ENCODE data around the gene LCOR.
"Not testable (repeated sequence)": the region's sequence is repeated elsewhere in the genome, so short reads cannot be mapped to it uniquely, and the experiment has no call there.

Gene LCOR

DNA sequence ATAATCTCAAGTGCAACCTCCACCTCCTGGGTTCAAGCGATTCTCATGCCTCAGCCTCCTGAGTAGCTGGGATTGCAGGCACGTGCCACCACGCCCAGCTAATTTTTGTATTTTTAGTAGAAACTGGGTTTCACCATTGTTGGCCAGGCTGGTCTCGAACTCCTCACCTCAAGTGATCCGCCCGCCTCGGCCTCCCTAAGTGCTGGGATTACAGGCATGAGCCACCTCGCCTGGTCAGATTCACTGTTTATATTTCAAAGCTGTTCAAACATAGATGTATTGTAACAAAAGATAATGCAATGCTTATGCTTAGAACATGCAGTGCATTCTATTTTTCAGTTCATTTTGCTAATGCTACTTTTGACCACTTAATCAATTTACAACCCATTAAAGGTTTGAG is 111.1 kb downstream of the LCOR start:
- not testable (repeated sequence) for DNase-seq

- DNase-seq: no peak
Measured at GRCh38 chr10:96947036-96947435, 114.9 kb downstream of the LCOR start.

GRCh38 chr10:96949039-96949683 is 117.1 kb downstream of the LCOR start:
- no peak for DNase-seq

DNA sequence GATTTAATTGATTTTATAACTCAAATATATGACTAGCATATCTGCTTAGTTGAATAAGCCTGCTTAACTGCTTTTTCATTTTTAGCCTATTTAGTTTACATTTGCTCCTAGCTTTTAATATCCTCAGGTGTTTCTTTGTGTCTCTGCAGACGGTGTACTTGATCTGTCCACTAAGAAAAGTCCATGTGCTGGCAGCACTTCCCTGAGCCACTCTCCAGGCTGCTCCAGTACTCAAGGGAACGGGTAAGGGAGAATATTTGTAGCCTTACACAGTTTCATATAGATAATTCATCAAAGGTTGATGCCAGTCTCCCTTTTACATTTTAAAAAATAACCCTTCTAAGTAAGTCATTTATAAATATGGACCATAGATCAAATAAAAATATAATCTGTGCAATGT is 119.9 kb downstream of the LCOR start:
- no peak for DNase-seq

- DNase-seq: no peak
Measured at GRCh38 chr10:96955794-96956193, 123.7 kb downstream of the LCOR start.

DNA sequence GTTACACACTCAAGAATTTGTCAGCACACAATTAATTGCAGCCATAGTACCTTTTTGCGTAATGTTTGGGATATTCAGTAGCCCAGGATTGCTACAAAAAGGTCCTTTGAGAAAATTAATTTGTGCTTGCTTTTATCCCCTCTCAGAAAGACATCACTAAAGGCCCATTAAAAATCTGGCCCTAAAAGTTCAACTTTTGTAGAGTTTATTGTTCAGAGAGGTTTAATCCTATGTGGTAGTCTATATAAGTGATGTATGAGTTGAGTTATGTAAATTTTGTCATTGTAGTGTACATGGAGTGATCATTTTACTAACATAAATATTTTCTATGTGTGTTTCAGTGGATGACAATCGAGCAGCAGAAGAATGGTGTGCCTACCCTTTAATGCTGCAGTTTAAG is 126.0 kb downstream of the LCOR start:
- DNase-seq: no peak

GRCh38 chr10:96959733-96960132 is 127.6 kb downstream of the LCOR start:
- DNase-seq: no peak

DNA sequence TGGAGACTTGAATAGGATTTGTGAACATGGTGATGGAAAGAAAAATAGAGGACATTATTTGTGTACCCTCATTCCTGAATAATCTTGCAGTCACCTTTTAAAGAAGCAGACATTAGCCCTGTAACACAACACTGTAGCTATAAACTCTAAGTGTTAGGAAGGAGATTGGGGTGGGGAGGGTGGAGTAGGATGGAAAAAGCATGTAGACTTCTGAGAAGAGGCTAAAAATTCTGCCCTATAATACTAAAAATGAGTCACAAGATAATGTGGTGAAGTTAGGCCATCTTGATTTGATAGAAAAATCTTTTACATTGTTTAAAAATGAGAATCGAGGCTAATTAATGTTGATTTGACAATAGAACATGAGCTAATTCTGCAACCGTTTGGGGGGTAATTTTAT is 128.8 kb downstream of the LCOR start:
- peak; percentile 8 for DNase-seq

GRCh38 chr10:96964131-96964530 is 132.0 kb downstream of the LCOR start:
- no peak for DNase-seq

GRCh38 chr10:96967847-96968246 is 135.7 kb downstream of the LCOR start:
- no peak for DNase-seq

GRCh38 chr10:96968682-96969423 is 136.8 kb downstream of the LCOR start:
- no peak for DNase-seq

DNA sequence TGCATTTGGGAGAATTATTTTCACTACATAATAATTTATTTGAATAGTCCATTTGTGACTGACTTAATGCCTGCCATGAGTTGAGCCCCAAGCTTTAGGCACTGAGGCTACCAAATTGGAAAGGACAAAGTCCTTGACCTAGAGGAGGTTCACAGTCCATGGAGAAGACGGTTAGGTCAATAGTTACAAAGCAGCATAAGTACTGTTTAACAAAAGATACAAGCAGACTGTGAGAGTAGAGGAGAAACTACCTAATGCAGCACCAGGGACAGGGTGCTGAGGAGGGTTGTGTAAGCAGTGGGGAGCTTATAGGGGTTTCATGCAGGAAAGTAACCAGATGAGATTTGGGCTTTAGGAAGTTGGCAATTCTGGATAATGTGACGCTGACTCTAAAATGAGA is 139.2 kb downstream of the LCOR start:
- no peak for DNase-seq

DNA sequence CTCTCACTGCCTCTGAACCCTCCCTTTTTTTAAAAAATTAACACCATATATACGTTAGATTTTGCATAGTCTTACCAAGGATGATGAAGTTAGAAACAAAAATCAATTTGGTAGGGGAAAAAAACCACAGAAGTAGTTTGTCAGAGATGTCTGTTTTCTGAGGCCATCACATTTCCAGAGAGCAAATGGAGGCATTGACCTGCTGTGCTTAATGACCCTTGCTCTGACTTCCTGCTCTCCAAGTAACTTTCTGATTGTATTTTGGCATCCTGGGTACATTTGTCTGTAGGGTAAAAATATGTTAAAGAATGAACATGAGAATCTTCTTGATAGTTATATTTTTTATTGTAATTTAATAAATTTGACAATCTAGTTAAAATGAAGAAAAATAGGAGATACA is 140.2 kb downstream of the LCOR start:
- DNase-seq: no peak

- peak; percentile 49 for DNase-seq
Measured at GRCh38 chr10:96973809-96974747, 142.0 kb downstream of the LCOR start.

DNA sequence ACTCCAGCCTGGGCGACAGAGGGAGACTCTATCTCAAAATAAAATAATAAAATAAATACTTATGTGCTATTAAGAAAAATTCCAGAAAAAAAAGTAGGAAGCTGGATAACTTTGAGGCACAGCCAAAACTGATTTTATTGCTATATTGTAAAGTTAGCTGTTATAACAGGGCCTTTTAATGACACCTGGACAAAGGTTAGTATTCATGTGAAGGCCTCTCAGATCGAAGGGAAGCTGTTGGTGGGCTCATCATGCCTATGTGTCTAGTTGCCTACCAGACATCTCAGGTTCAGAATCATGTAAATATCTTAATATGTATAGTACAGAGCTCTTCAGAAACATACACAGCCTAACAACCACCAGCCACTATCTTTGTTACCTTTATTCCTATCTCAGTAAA is 143.0 kb downstream of the LCOR start:
- DNase-seq: no peak

DNA sequence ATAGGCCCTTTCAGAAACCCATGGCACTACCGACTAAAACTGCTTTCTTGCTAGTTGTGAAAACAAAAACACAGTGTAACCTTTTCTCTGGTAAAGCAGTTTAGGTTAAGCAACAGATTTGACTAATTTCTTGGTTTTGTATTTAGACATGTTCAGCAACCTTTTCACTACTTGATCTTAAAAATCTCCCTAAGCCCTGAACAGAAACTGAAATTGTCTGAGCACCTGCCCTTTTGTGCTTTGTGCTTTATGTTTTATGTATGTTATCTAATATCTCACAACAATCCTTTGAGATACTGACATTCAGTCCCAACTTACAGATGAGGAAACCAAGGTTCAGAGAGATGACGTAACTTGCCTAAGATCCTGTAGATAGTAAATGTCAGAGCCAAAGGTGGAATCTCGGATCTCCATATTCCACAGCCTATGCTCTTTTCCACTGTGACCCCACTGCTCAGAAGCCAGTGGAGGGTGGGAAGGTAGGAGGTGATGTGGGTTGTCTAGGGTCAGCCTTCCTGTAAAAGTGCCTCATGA is 146.6 kb downstream of the LCOR start:
- DNase-seq: no peak

DNA sequence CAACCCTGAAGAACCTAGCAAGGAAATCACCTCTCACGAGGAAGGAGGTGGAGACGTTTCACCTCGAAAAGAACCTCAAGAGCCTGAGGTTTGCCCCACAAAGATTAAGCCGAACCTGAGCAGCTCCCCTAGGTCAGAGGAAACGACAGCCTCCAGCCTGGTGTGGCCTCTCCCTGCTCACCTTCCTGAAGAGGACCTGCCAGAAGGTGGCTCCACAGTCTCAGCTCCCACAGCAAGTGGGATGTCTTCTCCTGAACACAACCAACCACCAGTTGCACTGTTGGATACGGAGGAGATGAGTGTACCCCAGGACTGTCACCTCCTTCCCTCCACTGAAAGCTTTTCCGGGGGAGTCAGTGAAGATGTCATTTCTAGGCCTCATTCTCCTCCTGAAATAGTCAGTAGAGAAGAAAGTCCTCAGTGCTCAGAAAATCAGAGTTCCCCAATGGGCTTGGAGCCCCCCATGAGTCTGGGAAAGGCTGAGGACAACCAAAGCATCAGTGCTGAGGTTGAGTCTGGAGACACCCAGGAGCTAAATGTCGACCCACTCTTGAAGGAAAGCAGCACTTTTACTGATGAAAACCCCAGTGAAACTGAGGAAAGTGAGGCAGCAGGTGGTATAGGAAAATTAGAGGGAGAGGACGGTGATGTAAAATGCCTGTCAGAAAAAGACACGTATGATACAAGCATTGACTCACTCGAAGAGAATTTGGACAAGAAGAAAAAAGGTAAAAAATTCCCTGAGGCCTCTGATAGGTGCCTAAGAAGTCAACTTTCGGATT is 150.2 kb downstream of the LCOR start:
- no peak for DNase-seq

DNA sequence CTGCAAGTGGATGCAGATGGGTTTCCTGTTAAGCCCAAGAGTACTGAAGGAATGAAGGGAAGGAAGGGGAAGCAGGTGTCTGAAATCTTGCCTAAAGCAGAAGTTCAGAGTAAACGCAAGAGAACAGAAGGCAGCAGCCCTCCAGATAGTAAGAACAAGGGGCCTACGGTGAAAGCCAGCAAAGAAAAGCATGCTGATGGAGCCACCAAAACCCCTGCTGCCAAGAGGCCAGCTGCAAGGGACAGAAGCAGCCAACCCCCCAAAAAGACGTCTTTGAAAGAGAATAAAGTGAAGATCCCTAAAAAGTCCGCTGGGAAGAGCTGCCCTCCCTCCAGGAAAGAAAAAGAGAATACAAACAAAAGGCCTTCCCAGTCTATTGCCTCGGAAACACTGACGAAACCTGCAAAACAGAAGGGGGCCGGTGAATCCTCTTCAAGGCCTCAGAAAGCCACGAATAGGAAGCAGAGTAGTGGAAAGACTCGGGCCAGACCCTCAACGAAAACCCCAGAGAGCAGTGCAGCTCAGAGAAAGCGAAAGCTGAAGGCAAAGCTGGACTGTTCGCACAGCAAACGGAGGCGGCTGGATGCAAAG is 152.5 kb downstream of the LCOR start:
- DNase-seq: peak; percentile 84

- DNase-seq: no peak
Measured at GRCh38 chr10:96986200-96986856, 154.2 kb downstream of the LCOR start.

DNA sequence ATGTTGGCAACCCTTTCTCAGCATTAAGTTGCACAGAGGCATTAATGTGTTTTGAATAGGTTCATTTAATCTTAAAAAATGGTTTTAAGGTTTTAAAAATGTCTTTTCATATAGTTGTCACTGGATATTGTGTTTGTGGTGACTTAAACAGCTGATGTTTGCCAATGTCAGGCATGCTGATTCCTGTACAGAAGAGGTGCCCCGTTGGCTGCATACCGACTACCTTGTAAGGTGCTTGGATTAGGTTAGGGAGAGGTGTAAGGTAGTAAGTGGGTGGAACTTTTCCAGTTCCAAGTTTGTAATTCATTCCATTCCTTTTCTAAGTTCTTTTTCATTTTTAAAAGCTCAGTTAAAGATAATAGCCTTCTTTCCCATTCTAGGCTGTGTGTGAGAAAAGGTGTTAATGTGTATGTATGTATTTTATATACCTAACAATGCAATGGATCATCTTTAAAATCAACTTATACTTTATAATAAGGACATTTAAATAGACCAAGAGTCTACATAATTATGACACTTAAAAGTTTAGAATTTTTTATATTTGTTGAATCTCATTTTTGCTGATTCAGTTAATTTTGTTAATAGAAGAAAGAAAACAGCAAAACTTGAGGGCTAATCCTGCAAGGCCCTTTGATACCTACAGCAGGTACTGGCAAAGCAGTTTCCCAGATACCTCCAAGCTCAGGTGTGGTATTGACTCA is 155.2 kb downstream of the LCOR start:
- no peak for DNase-seq

GRCh38 chr10:96987842-96988175 is 155.7 kb downstream of the LCOR start:
- no peak for DNase-seq

Measured in hematopoietic multipotent progenitor cell treated with erythropoietin and hydrocortisone succinate and interleukin-3 and kit ligand, for 4 days (in vitro differentiated cells).